HEK293 (cell line): ENCODE data around the gene AKAP12.

Source experiments
- CTCF ChIA-PET: fragments of 350-600 bp; formaldehyde crosslinking; extraction: SDS; loops from one replicate; lab custom pipeline; 2021; ENCODE audit warnings: antibody characterized with exemption; lab: Yijun Ruan, JAX
- POLR2A ChIA-PET: fragments of 300-600 bp; formaldehyde crosslinking; extraction: SDS; loops from one replicate; lab custom pipeline; 2020; ENCODE audit warnings: antibody characterized with exemption, inconsistent platforms; lab: Yijun Ruan, JAX
- H3K27ac ChIP-seq: fragments of 200-500 bp; sonication (Bioruptor generic); 2 replicates; pipeline ENCODE4 v1.5.1; 2014; ENCODE audit warnings: low read depth, low read length, control low read depth, inconsistent platforms; ENCODE audit errors: extremely low read depth
- H3K36me3 ChIP-seq, 2 experiments: fragments of 200-500 bp in 1 of 2; sonication (Bioruptor generic) in 1 of 2; 1 replicate in 1 of 2; 2 replicates in 1 of 2; pipeline ENCODE4 v1.5.1; 2014 to 2017; ENCODE audit warnings: inconsistent platforms in 2 of 2, low read length in 2 of 2; ENCODE audit not compliant: control insufficient read depth in 2 of 2, insufficient read depth in 1 of 2
- H3K4me1 ChIP-seq: fragments of 200-500 bp; sonication (Bioruptor generic); 2 replicates; pipeline ENCODE4 v1.5.1; 2014; ENCODE audit warnings: mild to moderate bottlenecking, low read length, inconsistent platforms; ENCODE audit not compliant: control insufficient read depth, insufficient read depth
- H3K4me3 ChIP-seq: 2 replicates; pipeline ENCODE4 v1.5.1; 2011; ENCODE audit warnings: low read depth, mild to moderate bottlenecking, control low read depth, low read length, moderate library complexity
- H3K9me3 ChIP-seq: fragments of 200-500 bp; sonication (Bioruptor generic); 2 replicates; pipeline ENCODE4 v1.5.1; 2014; ENCODE audit warnings: low read depth, low read length, inconsistent platforms; ENCODE audit not compliant: control insufficient read depth, insufficient read depth
- HIC1 ChIP-seq: fragments of 450-650 bp; formaldehyde crosslinking; IDR thresholded peaks from 2 replicates; pipeline ENCODE4 v1.5.1; 2016; ENCODE audit warnings: missing biosample characterization, missing genetic modification characterization
- TCF7L2 ChIP-seq: IDR thresholded peaks from 2 replicates; pipeline ENCODE4 v1.6.1; 2011; ENCODE audit warnings: low read depth, mild to moderate bottlenecking, inconsistent platforms, low read length, moderate library complexity, borderline replicate concordance
- WT1 ChIP-seq: fragments of 450-650 bp; formaldehyde crosslinking; IDR thresholded peaks from 2 replicates; pipeline ENCODE4 v1.5.1; 2016; ENCODE audit warnings: missing biosample characterization, missing genetic modification characterization
- ZBTB10 ChIP-seq: fragments of 450-650 bp; formaldehyde crosslinking; IDR thresholded peaks from 2 replicates; pipeline ENCODE4 v1.5.1; 2016; ENCODE audit warnings: missing biosample characterization, missing genetic modification characterization
- ZBTB7A ChIP-seq: fragments of 450-650 bp; formaldehyde crosslinking; IDR thresholded peaks from 2 replicates; pipeline ENCODE4 v1.5.1; 2016; ENCODE audit warnings: low read depth, missing biosample characterization, missing genetic modification characterization
- ZBTB8A ChIP-seq: fragments of 450-650 bp; formaldehyde crosslinking; IDR thresholded peaks from 2 replicates; pipeline ENCODE4 v1.5.1; 2016; ENCODE audit warnings: missing biosample characterization, missing genetic modification characterization
- ZFP3 ChIP-seq: fragments of 450-650 bp; formaldehyde crosslinking; IDR thresholded peaks from 2 replicates; pipeline ENCODE4 v1.5.1; 2016; ENCODE audit warnings: low read depth, missing biosample characterization, missing genetic modification characterization
- ZNF121 ChIP-seq: fragments of 450-650 bp; formaldehyde crosslinking; IDR thresholded peaks from 2 replicates; pipeline ENCODE4 v1.5.1; 2016; ENCODE audit warnings: missing biosample characterization, missing genetic modification characterization
- ZNF146 ChIP-seq: fragments of 450-650 bp; formaldehyde crosslinking; IDR thresholded peaks from 2 replicates; pipeline ENCODE4 v1.5.1; 2016; ENCODE audit warnings: missing biosample characterization, missing genetic modification characterization
- ZNF157 ChIP-seq: fragments of 450-650 bp; formaldehyde crosslinking; IDR thresholded peaks from 2 replicates; pipeline ENCODE4 v1.5.1; 2016; ENCODE audit warnings: missing biosample characterization, missing genetic modification characterization
- ZNF174 ChIP-seq: fragments of 450-650 bp; formaldehyde crosslinking; IDR thresholded peaks from 2 replicates; pipeline ENCODE4 v1.5.0; 2017; ENCODE audit warnings: missing biosample characterization, mild to moderate bottlenecking, missing genetic modification characterization
- ZNF175 ChIP-seq: fragments of 450-650 bp; formaldehyde crosslinking; IDR thresholded peaks from 2 replicates; pipeline ENCODE4 v1.5.1; 2016; ENCODE audit warnings: missing biosample characterization, missing genetic modification characterization
- ZNF184 ChIP-seq: fragments of 450-650 bp; IDR thresholded peaks from 2 replicates; pipeline ENCODE4 v1.5.1; 2018; ENCODE audit warnings: missing biosample characterization, mild to moderate bottlenecking, missing genetic modification characterization
- ZNF324 ChIP-seq: fragments of 450-650 bp; formaldehyde crosslinking; IDR thresholded peaks from 2 replicates; pipeline ENCODE4 v1.5.1; 2016; ENCODE audit warnings: missing biosample characterization, missing genetic modification characterization
- ZNF510 ChIP-seq: fragments of 450-650 bp; formaldehyde crosslinking; IDR thresholded peaks from 2 replicates; pipeline ENCODE4 v1.5.1; 2018; ENCODE audit warnings: mild to moderate bottlenecking, missing genetic modification characterization, missing biosample characterization; ENCODE audit not compliant: insufficient replicate concordance
- ZNF530 ChIP-seq: fragments of 450-650 bp; formaldehyde crosslinking; IDR thresholded peaks from 2 replicates; pipeline ENCODE4 v1.5.1; 2016; ENCODE audit warnings: low read depth, missing biosample characterization, missing genetic modification characterization
- ZNF549 ChIP-seq: fragments of 450-650 bp; IDR thresholded peaks from 2 replicates; pipeline ENCODE4 v1.5.1; 2018; ENCODE audit warnings: missing biosample characterization, missing genetic modification characterization, mild to moderate bottlenecking, inconsistent platforms, moderate library complexity
- ZNF629 ChIP-seq: fragments of 450-650 bp; formaldehyde crosslinking; IDR thresholded peaks from 2 replicates; pipeline ENCODE4 v1.5.1; 2017; ENCODE audit warnings: missing biosample characterization, missing genetic modification characterization
- ZNF654 ChIP-seq: fragments of 450-650 bp; formaldehyde crosslinking; IDR thresholded peaks from 2 replicates; pipeline ENCODE4 v1.5.1; 2016; ENCODE audit warnings: low read depth, missing biosample characterization, missing genetic modification characterization
- ZNF664 ChIP-seq: fragments of 450-650 bp; formaldehyde crosslinking; IDR thresholded peaks from 2 replicates; pipeline ENCODE4 v1.5.1; 2016; ENCODE audit warnings: missing biosample characterization, missing genetic modification characterization
- ZNF701 ChIP-seq: fragments of 450-650 bp; formaldehyde crosslinking; IDR thresholded peaks from 2 replicates; pipeline ENCODE4 v1.5.1; 2016; ENCODE audit warnings: missing biosample characterization, missing genetic modification characterization
- ZNF843 ChIP-seq: fragments of 450-650 bp; formaldehyde crosslinking; IDR thresholded peaks from 2 replicates; pipeline ENCODE4 v1.5.1; 2016; ENCODE audit warnings: missing biosample characterization, missing genetic modification characterization
- ZSCAN30 ChIP-seq: fragments of 450-650 bp; IDR thresholded peaks from 2 replicates; pipeline ENCODE4 v1.5.1; 2018; ENCODE audit warnings: missing biosample characterization, mild to moderate bottlenecking, missing genetic modification characterization, moderate library complexity
- TF ChIP-seq, protein P1 (sequence below): fragments of 450-650 bp; formaldehyde crosslinking; IDR thresholded peaks from 2 replicates; pipeline ENCODE4 v1.5.1; 2016; ENCODE audit warnings: missing biosample characterization, missing genetic modification characterization, borderline replicate concordance
- TF ChIP-seq, protein P2 (sequence below): fragments of 450-650 bp; IDR thresholded peaks from 2 replicates; pipeline ENCODE4 v1.5.1; 2018; ENCODE audit warnings: missing biosample characterization, mild to moderate bottlenecking, missing genetic modification characterization
- TF ChIP-seq, protein P3 (sequence below): fragments of 450-650 bp; formaldehyde crosslinking; IDR thresholded peaks from 2 replicates; pipeline ENCODE4 v1.5.1; 2016; ENCODE audit warnings: missing biosample characterization, missing genetic modification characterization

Gene AKAP12

GRCh38 chr6:151357758-151358436, 118.1 kb downstream of the AKAP12 start:
- ChIA-PET POLR2A (interaction anchor here (1.2 to 2.2 kb wide), 2 partner anchors 8 to 32 kb away, joined by 3 to 9 read pairs; no protein-coding TSS in a partner anchor), CTCF (interaction anchor here (0.5 to 3.0 kb wide), 8 partner anchors 12 to 344 kb away, joined by 3 to 11 read pairs (median 4); no protein-coding TSS in a partner anchor)
- TF ChIP-seq ZNF654 (no peak), ZNF121 (tag by site-specific recombination) (no peak; the same call in 1 of the 2 replicates), ZBTB7A (tag by site-specific recombination) (no peak), ZBTB10 (no peak), ZBTB8A (tag by site-specific recombination) (0 out of 2 replicates have a peak, but pooled peaks have one; percentile 21), ZNF701 (tag by site-specific recombination) (no peak), ZNF175 (tag by site-specific recombination) (no peak), ZNF549 (tag by site-specific recombination) (peak; percentile 69; the same call in 1 of the 2 replicates), ZNF184 (tag by site-specific recombination) (0 out of 2 replicates have a peak, but pooled peaks have one; percentile 43), HIC1 (tag by site-specific recombination) (no peak), ZNF157 (no peak), ZNF530 (tag by site-specific recombination) (no peak), ZNF510 (tag by site-specific recombination) (peak; percentile 17), ZFP3 (tag by site-specific recombination) (no peak), ZNF146 (0 out of 2 replicates have a peak, but pooled peaks have one; percentile 44), ZSCAN30 (peak; percentile 95), ZNF324 (tag by site-specific recombination) (no peak), ZNF174 (tag by site-specific recombination) (no peak), WT1 (tag by site-specific recombination) (peak; percentile 81), ZNF629 (peak; percentile 83; the same call in 1 of the 2 replicates), ZNF664 (tag by site-specific recombination) (peak; percentile 88), ZNF843 (tag by site-specific recombination) (peak; percentile 98), TCF7L2 (peak; percentile 79; the same call in 1 of the 2 replicates)
- TF ChIP-seq, protein P1, sequence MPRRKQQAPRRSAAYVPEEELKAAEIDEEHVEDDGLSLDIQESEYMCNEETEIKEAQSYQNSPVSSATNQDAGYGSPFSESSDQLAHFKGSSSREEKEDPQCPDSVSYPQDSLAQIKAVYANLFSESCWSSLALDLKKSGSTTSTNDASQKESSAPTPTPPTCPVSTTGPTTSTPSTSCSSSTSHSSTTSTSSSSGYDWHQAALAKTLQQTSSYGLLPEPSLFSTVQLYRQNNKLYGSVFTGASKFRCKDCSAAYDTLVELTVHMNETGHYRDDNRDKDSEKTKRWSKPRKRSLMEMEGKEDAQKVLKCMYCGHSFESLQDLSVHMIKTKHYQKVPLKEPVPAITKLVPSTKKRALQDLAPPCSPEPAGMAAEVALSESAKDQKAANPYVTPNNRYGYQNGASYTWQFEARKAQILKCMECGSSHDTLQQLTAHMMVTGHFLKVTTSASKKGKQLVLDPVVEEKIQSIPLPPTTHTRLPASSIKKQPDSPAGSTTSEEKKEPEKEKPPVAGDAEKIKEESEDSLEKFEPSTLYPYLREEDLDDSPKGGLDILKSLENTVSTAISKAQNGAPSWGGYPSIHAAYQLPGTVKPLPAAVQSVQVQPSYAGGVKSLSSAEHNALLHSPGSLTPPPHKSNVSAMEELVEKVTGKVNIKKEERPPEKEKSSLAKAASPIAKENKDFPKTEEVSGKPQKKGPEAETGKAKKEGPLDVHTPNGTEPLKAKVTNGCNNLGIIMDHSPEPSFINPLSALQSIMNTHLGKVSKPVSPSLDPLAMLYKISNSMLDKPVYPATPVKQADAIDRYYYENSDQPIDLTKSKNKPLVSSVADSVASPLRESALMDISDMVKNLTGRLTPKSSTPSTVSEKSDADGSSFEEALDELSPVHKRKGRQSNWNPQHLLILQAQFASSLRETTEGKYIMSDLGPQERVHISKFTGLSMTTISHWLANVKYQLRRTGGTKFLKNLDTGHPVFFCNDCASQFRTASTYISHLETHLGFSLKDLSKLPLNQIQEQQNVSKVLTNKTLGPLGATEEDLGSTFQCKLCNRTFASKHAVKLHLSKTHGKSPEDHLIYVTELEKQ (tag by site-specific recombination): peak; percentile 93; the same call in 1 of the 2 replicates
- TF ChIP-seq, protein P2, sequence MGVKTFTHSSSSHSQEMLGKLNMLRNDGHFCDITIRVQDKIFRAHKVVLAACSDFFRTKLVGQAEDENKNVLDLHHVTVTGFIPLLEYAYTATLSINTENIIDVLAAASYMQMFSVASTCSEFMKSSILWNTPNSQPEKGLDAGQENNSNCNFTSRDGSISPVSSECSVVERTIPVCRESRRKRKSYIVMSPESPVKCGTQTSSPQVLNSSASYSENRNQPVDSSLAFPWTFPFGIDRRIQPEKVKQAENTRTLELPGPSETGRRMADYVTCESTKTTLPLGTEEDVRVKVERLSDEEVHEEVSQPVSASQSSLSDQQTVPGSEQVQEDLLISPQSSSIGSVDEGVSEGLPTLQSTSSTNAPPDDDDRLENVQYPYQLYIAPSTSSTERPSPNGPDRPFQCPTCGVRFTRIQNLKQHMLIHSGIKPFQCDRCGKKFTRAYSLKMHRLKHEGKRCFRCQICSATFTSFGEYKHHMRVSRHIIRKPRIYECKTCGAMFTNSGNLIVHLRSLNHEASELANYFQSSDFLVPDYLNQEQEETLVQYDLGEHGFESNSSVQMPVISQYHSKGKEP (tag by site-specific recombination): peak; percentile 98
- TF ChIP-seq, protein P3, sequence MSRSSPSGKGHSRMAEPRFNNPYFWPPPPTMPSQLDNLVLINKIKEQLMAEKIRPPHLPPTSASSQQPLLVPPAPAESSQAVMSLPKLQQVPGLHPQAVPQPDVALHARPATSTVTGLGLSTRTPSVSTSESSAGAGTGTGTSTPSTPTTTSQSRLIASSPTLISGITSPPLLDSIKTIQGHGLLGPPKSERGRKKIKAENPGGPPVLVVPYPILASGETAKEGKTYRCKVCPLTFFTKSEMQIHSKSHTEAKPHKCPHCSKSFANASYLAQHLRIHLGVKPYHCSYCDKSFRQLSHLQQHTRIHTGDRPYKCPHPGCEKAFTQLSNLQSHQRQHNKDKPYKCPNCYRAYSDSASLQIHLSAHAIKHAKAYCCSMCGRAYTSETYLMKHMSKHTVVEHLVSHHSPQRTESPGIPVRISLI: no peak

More at GRCh38 chr6:151357758-151358436, 118.1 kb downstream of the AKAP12 start:
- Histone ChIP-seq H3K36me3 (peaks cover 0 to 28% of the 10 kb centered on the region in 2 experiments), H3K4me3 (no peak overlapping the region), H3K9me3 (no peaks in the 10 kb centered on the region), H3K27ac (no peak overlapping the region), H3K4me1 (peaks cover 10% of the 10 kb centered on the region)
